HCT116 (cell line): ENCODE results near the gene SUPT3H. TPM values are rescaled to one million over a fixed set of nuclear protein-coding genes. Genes with fewer than 3 reads are reported as not detected.
"Not testable (repeated sequence)": the region's sequence is repeated elsewhere in the genome, so short reads cannot be mapped to it uniquely, and the experiment has no call there.

Source experiments
- ATAC-seq: fragments of 200-7000 bp; cut with Tn5 transposase; 2 replicates; pipeline ENCODE4 v1.9.1; 2020; ENCODE audit warnings: mild to moderate bottlenecking, moderate library complexity
- BruUV-seq: library from RNA; stranded (reverse); fragments of 400-500 nt; replicated peaks from 2 replicates; lab custom pipeline; 2021; lab: Mats Ljungman, UMichigan
- CTCF ChIA-PET: fragments of 300-600 bp; sonication (Branson Sonifier 250); formaldehyde crosslinking; loops from one replicate; lab custom pipeline; 2021; ENCODE audit warnings: antibody characterized with exemption; lab: Charles Lee
- POLR2A ChIA-PET: fragments of 300-600, 350-600 bp; sonication (Branson Sonifier 250); formaldehyde crosslinking; loops from one replicate; lab custom pipeline; 2021; ENCODE audit warnings: antibody characterized with exemption; lab: Charles Lee
- RAD21 ChIA-PET, 2 experiments: fragments of 300-600 bp; sonication (Branson Sonifier 250); formaldehyde crosslinking; loops; one replicate each; lab custom pipeline; 2023; ENCODE audit warnings: low total read pairs in 2 of 2; ENCODE audit not compliant: uncharacterized antibody in 2 of 2, unreplicated experiment in 2 of 2, low non-redundant PET in 1 of 2; lab: Charles Lee
- DNase-seq: peaks from one replicate; pipeline ENCODE4 v3.0.0-alpha.2; 2010; ENCODE audit warnings: low read depth, low spot score
- H2AFZ ChIP-seq: fragments of 200-600 bp; shearing (Covaris generic), sonication (generic); 2 replicates; pipeline ENCODE4 v1.6.1; 2017; ENCODE audit warnings: low read depth, mixed run types, mixed read lengths, antibody characterized with exemption, low read length; ENCODE audit not compliant: poor library complexity, severe bottlenecking
- H3K27ac ChIP-seq: 2 replicates; pipeline ENCODE4 v1.5.1; 2012; ENCODE audit warnings: low read depth, low read length
- H3K27me3 ChIP-seq: fragments of 200-600 bp; sonication (generic); 2 replicates; pipeline ENCODE4 v1.6.1; 2016; ENCODE audit warnings: mixed run types, low read length, mixed read lengths; ENCODE audit not compliant: insufficient read depth
- H3K36me3 ChIP-seq, 2 experiments: fragments of 200-500 bp in 1 of 2; fragments of 200-600 bp in 1 of 2; sonication (Bioruptor generic) in 1 of 2; sonication (generic) in 1 of 2; 2 replicates each; pipeline versions ENCODE4 v1.5.1 to v1.6.1; 2014 to 2016; ENCODE audit warnings: low read length in 2 of 2, inconsistent platforms in 1 of 2, mixed read lengths in 1 of 2, mixed run types in 1 of 2; ENCODE audit not compliant: insufficient read depth in 2 of 2, control insufficient read depth in 1 of 2
- H3K4me1 ChIP-seq, 2 experiments: fragments of 200-600 bp in 1 of 2; sonication (generic) in 1 of 2; 2 replicates each; pipeline versions ENCODE4 v1.5.1 to v1.6.1; 2012 to 2017; ENCODE audit warnings: low read length in 2 of 2, inconsistent platforms in 1 of 2, mild to moderate bottlenecking in 1 of 2, mixed read lengths in 1 of 2, mixed run types in 1 of 2, moderate library complexity in 1 of 2; ENCODE audit not compliant: insufficient read depth in 2 of 2, control insufficient read depth in 1 of 2
- H3K4me2 ChIP-seq: fragments of 200-600 bp; sonication (generic); 2 replicates; pipeline ENCODE4 v1.6.1; 2017; ENCODE audit warnings: mixed run types, low read length, mixed read lengths
- H3K4me3 ChIP-seq, 2 experiments: fragments of 200-600 bp in 1 of 2; sonication (generic) in 1 of 2; replicated peaks in 1 of 2; 2 replicates each; pipeline ENCODE4 v1.5.1; 2011 to 2016; ENCODE audit warnings: low read length in 2 of 2, control low read depth in 1 of 2, low read depth in 1 of 2, mild to moderate bottlenecking in 1 of 2, mixed read lengths in 1 of 2, mixed run types in 1 of 2
- H3K79me2 ChIP-seq: fragments of 200-600 bp; sonication (generic); 2 replicates; pipeline ENCODE4 v1.6.1; 2017; ENCODE audit warnings: mild to moderate bottlenecking, mixed run types, low read length, moderate library complexity, mixed read lengths; ENCODE audit not compliant: insufficient read depth
- H3K9ac ChIP-seq: fragments of 200-600 bp; sonication (generic); 2 replicates; pipeline ENCODE4 v1.6.1; 2016; ENCODE audit warnings: low read length, mixed read lengths
- H3K9me2 ChIP-seq: fragments of 200-600 bp; sonication (generic), shearing (Covaris generic); 2 replicates; pipeline ENCODE4 v1.6.1; 2017; ENCODE audit warnings: mixed run types, mild to moderate bottlenecking, moderate library complexity; ENCODE audit not compliant: insufficient read depth
- H3K9me3 ChIP-seq, 2 experiments: fragments of 200-500 bp in 1 of 2; fragments of 200-600 bp in 1 of 2; sonication (Bioruptor generic) in 1 of 2; sonication (generic) in 1 of 2; 2 replicates each; pipeline ENCODE4 v1.6.1; 2014 to 2017; ENCODE audit warnings: low read length in 2 of 2, mixed read lengths in 2 of 2, inconsistent platforms in 1 of 2, low read depth in 1 of 2, mild to moderate bottlenecking in 1 of 2, mixed run types in 1 of 2, moderate library complexity in 1 of 2; ENCODE audit not compliant: control insufficient read depth in 1 of 2, insufficient read depth in 1 of 2
- H4K20me1 ChIP-seq: fragments of 200-600 bp; sonication (generic), shearing (Covaris generic); 2 replicates; pipeline ENCODE4 v1.6.1; 2017; ENCODE audit warnings: mixed run types, mild to moderate bottlenecking, moderate library complexity; ENCODE audit not compliant: insufficient read depth
- POLR2AphosphoS5 ChIP-seq: IDR thresholded peaks from 2 replicates; pipeline ENCODE4 v1.6.1; 2011; ENCODE audit warnings: mild to moderate bottlenecking, low read depth, low read length, moderate library complexity
- YY1 ChIP-seq: IDR thresholded peaks from 2 replicates; pipeline ENCODE4 v1.6.1; 2011; ENCODE audit warnings: low read length, low read depth, moderate library complexity, mild to moderate bottlenecking; ENCODE audit not compliant: insufficient replicate concordance; ENCODE audit errors: extremely low read depth
- intact Hi-C: fragments of 100-400 bp; cut with micrococcal nuclease; formaldehyde crosslinking; loops from 2 replicates; pipeline ENCODE4 v1.10.0; 2022
- total RNA-seq: library from RNA; stranded (reverse); gene quantifications from one replicate; pipeline ENCODE4 v1.2.1, GENCODE V29; 2021; ENCODE audit not compliant: unreplicated experiment

Gene SUPT3H
- total RNA-seq, 1 experiment from 2014 or later = 7.4 TPM

DNA sequence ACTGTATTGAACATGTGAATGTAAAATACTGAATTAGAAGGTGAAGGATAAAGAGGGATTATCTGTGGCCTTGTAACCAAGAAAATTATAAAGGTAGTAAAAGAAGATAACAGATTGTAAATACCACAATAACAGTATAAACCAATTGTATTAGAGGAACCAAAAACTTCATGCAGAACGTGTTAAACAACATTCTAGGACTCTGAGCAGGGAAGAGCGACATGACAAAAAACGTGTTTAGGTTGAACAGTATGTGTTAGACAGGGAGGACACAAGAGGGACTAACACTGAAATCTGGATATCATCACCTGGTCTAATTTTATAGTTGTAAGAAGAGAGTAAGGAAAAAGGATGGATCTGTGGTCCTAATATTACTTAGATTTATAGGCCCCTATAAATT, 308.6 kb downstream of the SUPT3H start (continued):
- TF ChIP-seq POLR2AphosphoS5 (no peak), YY1 (no peak)
- TF ChIP-seq, all 23 proteins: peak for 0

DNA sequence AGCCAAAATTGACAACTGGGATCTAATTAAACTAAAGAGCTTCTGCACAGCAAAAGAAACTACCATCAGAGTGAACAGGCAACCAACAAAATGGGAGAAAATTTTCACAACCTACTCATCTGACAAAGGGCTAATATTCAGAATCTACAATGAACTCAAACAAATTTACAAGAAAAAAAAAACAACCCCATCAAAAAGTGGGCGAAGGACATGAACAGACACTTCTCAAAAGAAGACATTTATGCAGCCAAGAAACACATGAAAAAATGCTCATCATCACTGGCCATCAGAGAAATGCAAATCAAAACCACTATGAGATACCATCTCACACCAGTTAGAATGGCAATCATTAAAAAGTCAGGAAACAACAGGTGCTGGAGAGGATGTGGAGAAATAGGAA, 310.3 kb downstream of the SUPT3H start:
- DNase-seq, POLR2A ChIA-PET, H3K27me3 ChIP-seq, H3K79me2 ChIP-seq, H2AFZ ChIP-seq, BruUV-seq, H3K36me3 ChIP-seq, H3K4me2 ChIP-seq, H3K9me3 ChIP-seq, CTCF ChIA-PET, H4K20me1 ChIP-seq, H3K4me3 ChIP-seq, H3K27ac ChIP-seq, H3K4me1 ChIP-seq, RAD21 ChIA-PET, intact Hi-C loops, H3K9ac ChIP-seq, H3K9me2 ChIP-seq, ATAC-seq: not testable (repeated sequence)

DNA sequence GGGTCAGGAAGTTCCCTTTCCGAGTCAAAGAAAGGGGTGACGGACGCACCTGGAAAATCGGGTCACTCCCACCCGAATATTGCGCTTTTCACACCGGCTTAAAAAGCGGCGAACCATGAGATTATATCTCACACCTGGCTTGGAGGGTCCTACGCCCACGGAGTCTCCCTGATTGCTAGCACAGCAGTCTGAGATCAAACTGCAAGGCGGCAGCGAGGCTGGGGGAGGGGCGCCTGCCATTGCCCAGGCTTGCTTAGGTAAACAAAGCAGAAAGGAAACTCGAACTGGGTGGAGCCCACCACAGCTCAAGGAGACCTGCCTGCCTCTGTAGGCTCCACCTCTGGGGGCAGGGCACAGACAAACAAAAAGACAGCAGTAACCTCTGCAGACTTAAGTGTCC, 315.1 kb downstream of the SUPT3H start:
- intact Hi-C loops = not testable (repeated sequence)

More for the DNA sequence above, 315.1 kb downstream of the SUPT3H start:
- BruUV-seq, POLR2A ChIA-PET, H3K4me2 ChIP-seq, RAD21 ChIA-PET, H3K4me1 ChIP-seq, H2AFZ ChIP-seq, H3K79me2 ChIP-seq, H3K9me3 ChIP-seq, DNase-seq, CTCF ChIA-PET, H3K27me3 ChIP-seq, H3K36me3 ChIP-seq, ATAC-seq, H3K9me2 ChIP-seq, H3K9ac ChIP-seq, H3K4me3 ChIP-seq, H3K27ac ChIP-seq, H4K20me1 ChIP-seq: not testable (repeated sequence)
